H1 (cell line): ENCODE results near the gene SAMD7.

Experiments used
- EP300 ChIP-seq, 2 experiments: IDR thresholded peaks; 1 replicate in 1 of 2; 2 replicates in 1 of 2; pipeline ENCODE4 v1.6.1; 2011 to 2012; ENCODE audit warnings: low read depth in 2 of 2, low read length in 2 of 2, mild to moderate bottlenecking in 2 of 2, borderline replicate concordance in 1 of 2, inconsistent platforms in 1 of 2, moderate library complexity in 1 of 2
- POLR2A ChIP-seq, 2 experiments: IDR thresholded peaks; 1 replicate in 1 of 2; 2 replicates in 1 of 2; pipeline ENCODE4 v1.6.1; 2011; ENCODE audit warnings: low read depth in 2 of 2, low read length in 2 of 2, mild to moderate bottlenecking in 2 of 2; ENCODE audit errors: control extremely low read depth in 1 of 2
- SIX5 ChIP-seq: IDR thresholded peaks from 2 replicates; pipeline ENCODE4 v1.6.1; 2011; ENCODE audit warnings: mild to moderate bottlenecking, low read depth, low read length
- TAF1 ChIP-seq: IDR thresholded peaks from 2 replicates; pipeline ENCODE4 v1.6.1; 2011; ENCODE audit warnings: mild to moderate bottlenecking, low read depth, low read length
- TAF7 ChIP-seq: optimal IDR thresholded peaks from 2 replicates; pipeline ENCODE3; 2011; ENCODE audit warnings: low read depth, mild to moderate bottlenecking, inconsistent platforms, low read length, moderate library complexity, borderline replicate concordance
- TF ChIP-seq, protein P1 (sequence below), 3 experiments: IDR thresholded peaks; 1 replicate in 2 of 3; 2 replicates in 1 of 3; pipeline versions ENCODE4 v1.5.1 to v1.6.1; 2011; ENCODE audit warnings: low read length in 3 of 3, mild to moderate bottlenecking in 3 of 3, inconsistent platforms in 2 of 3, low read depth in 1 of 3, moderate library complexity in 1 of 3; ENCODE audit not compliant: insufficient read depth in 1 of 3; ENCODE audit errors: control extremely low read depth in 1 of 3
- TF ChIP-seq, protein P2 (sequence below): fragments of 300-600 bp; sonication (generic); IDR thresholded peaks from 2 replicates; pipeline ENCODE4 v1.7.1; 2012; ENCODE audit warnings: low read length, moderate library complexity, mild to moderate bottlenecking, inconsistent platforms; ENCODE audit not compliant: insufficient replicate concordance

DNA sequence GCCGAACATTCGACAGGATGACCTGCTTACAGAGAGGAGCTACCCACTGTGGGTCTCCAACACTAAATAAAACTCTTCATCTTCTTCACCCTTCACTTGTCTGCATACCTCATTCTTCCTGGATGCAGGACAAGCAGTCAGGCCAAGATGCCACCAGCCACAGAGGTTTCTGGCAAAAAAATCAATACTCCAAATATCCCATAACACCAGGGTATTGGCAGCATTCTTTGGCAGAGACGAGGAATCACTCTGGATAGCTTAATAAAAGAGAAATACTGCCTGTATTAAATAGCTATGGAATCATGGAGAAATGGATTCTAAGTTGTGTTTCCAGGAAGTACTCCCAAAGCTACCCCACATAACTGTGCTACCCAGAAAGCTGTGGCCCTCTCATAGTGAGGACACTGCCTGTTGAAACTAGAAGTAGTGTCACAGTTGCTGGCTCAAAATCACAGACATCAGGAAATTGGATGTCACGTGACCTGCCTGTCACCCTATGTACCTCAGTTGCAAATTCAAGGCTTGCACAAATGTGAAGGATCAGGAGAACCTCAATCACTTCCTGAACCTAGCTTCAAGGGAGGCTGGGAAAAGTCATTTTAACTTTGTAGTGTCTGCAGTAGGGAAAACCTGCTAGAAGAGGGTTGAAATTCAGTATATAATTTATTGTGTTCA lies 30.7 kb upstream of the SAMD7 start:
- TF ChIP-seq, protein P1, sequence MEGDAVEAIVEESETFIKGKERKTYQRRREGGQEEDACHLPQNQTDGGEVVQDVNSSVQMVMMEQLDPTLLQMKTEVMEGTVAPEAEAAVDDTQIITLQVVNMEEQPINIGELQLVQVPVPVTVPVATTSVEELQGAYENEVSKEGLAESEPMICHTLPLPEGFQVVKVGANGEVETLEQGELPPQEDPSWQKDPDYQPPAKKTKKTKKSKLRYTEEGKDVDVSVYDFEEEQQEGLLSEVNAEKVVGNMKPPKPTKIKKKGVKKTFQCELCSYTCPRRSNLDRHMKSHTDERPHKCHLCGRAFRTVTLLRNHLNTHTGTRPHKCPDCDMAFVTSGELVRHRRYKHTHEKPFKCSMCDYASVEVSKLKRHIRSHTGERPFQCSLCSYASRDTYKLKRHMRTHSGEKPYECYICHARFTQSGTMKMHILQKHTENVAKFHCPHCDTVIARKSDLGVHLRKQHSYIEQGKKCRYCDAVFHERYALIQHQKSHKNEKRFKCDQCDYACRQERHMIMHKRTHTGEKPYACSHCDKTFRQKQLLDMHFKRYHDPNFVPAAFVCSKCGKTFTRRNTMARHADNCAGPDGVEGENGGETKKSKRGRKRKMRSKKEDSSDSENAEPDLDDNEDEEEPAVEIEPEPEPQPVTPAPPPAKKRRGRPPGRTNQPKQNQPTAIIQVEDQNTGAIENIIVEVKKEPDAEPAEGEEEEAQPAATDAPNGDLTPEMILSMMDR (IDR thresholded peaks at IDR 0.05; ENCODE audit: control extremely low read depth in 1 of 3, insufficient read depth in 1 of 3, low read depth in 1 of 3, low read length in 3 of 3): no peak
- TF ChIP-seq TAF1: no peak
- TF ChIP-seq TAF7: no peak
- no peak for TF ChIP-seq EP300 (IDR thresholded peaks at IDR 0.05; ENCODE audit: borderline replicate concordance in 1 of 2, low read depth in 2 of 2, low read length in 2 of 2)
- TF ChIP-seq, protein P2, sequence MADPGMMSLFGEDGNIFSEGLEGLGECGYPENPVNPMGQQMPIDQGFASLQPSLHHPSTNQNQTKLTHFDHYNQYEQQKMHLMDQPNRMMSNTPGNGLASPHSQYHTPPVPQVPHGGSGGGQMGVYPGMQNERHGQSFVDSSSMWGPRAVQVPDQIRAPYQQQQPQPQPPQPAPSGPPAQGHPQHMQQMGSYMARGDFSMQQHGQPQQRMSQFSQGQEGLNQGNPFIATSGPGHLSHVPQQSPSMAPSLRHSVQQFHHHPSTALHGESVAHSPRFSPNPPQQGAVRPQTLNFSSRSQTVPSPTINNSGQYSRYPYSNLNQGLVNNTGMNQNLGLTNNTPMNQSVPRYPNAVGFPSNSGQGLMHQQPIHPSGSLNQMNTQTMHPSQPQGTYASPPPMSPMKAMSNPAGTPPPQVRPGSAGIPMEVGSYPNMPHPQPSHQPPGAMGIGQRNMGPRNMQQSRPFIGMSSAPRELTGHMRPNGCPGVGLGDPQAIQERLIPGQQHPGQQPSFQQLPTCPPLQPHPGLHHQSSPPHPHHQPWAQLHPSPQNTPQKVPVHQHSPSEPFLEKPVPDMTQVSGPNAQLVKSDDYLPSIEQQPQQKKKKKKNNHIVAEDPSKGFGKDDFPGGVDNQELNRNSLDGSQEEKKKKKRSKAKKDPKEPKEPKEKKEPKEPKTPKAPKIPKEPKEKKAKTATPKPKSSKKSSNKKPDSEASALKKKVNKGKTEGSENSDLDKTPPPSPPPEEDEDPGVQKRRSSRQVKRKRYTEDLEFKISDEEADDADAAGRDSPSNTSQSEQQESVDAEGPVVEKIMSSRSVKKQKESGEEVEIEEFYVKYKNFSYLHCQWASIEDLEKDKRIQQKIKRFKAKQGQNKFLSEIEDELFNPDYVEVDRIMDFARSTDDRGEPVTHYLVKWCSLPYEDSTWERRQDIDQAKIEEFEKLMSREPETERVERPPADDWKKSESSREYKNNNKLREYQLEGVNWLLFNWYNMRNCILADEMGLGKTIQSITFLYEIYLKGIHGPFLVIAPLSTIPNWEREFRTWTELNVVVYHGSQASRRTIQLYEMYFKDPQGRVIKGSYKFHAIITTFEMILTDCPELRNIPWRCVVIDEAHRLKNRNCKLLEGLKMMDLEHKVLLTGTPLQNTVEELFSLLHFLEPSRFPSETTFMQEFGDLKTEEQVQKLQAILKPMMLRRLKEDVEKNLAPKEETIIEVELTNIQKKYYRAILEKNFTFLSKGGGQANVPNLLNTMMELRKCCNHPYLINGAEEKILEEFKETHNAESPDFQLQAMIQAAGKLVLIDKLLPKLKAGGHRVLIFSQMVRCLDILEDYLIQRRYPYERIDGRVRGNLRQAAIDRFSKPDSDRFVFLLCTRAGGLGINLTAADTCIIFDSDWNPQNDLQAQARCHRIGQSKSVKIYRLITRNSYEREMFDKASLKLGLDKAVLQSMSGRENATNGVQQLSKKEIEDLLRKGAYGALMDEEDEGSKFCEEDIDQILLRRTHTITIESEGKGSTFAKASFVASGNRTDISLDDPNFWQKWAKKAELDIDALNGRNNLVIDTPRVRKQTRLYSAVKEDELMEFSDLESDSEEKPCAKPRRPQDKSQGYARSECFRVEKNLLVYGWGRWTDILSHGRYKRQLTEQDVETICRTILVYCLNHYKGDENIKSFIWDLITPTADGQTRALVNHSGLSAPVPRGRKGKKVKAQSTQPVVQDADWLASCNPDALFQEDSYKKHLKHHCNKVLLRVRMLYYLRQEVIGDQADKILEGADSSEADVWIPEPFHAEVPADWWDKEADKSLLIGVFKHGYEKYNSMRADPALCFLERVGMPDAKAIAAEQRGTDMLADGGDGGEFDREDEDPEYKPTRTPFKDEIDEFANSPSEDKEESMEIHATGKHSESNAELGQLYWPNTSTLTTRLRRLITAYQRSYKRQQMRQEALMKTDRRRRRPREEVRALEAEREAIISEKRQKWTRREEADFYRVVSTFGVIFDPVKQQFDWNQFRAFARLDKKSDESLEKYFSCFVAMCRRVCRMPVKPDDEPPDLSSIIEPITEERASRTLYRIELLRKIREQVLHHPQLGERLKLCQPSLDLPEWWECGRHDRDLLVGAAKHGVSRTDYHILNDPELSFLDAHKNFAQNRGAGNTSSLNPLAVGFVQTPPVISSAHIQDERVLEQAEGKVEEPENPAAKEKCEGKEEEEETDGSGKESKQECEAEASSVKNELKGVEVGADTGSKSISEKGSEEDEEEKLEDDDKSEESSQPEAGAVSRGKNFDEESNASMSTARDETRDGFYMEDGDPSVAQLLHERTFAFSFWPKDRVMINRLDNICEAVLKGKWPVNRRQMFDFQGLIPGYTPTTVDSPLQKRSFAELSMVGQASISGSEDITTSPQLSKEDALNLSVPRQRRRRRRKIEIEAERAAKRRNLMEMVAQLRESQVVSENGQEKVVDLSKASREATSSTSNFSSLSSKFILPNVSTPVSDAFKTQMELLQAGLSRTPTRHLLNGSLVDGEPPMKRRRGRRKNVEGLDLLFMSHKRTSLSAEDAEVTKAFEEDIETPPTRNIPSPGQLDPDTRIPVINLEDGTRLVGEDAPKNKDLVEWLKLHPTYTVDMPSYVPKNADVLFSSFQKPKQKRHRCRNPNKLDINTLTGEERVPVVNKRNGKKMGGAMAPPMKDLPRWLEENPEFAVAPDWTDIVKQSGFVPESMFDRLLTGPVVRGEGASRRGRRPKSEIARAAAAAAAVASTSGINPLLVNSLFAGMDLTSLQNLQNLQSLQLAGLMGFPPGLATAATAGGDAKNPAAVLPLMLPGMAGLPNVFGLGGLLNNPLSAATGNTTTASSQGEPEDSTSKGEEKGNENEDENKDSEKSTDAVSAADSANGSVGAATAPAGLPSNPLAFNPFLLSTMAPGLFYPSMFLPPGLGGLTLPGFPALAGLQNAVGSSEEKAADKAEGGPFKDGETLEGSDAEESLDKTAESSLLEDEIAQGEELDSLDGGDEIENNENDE: no peak
- TF ChIP-seq POLR2A (IDR thresholded peaks at IDR 0.05; ENCODE audit: control extremely low read depth in 1 of 2, low read depth in 2 of 2, low read length in 2 of 2): no peak
- no peak for TF ChIP-seq SIX5
